Mammary epithelial cell (primary cell): Measurements from ENCODE around the gene SLC25A28.

ENCODE experiments used
- EZH2 ChIP-seq: IDR thresholded peaks from 2 replicates; pipeline ENCODE4 v1.6.1; 2012; ENCODE audit warnings: low read length, inconsistent platforms, borderline replicate concordance
- TF ChIP-seq, protein P1 (sequence below), 2 donors: IDR thresholded peaks in 1 of 2; conservative IDR thresholded peaks in 1 of 2; 2 replicates each; pipeline ENCODE4 v1.5.1; 2011 to 2012; ENCODE audit warnings: inconsistent platforms in 2 of 2, low read length in 2 of 2, mild to moderate bottlenecking in 2 of 2, control low read depth in 1 of 2, low read depth in 1 of 2; ENCODE audit not compliant: insufficient read depth in 1 of 2; ENCODE audit errors: extremely low read depth in 1 of 2

GRCh38 chr10:99620711-99621453, 643 bp upstream of the SLC25A28 start:
- TF ChIP-seq, protein P1, sequence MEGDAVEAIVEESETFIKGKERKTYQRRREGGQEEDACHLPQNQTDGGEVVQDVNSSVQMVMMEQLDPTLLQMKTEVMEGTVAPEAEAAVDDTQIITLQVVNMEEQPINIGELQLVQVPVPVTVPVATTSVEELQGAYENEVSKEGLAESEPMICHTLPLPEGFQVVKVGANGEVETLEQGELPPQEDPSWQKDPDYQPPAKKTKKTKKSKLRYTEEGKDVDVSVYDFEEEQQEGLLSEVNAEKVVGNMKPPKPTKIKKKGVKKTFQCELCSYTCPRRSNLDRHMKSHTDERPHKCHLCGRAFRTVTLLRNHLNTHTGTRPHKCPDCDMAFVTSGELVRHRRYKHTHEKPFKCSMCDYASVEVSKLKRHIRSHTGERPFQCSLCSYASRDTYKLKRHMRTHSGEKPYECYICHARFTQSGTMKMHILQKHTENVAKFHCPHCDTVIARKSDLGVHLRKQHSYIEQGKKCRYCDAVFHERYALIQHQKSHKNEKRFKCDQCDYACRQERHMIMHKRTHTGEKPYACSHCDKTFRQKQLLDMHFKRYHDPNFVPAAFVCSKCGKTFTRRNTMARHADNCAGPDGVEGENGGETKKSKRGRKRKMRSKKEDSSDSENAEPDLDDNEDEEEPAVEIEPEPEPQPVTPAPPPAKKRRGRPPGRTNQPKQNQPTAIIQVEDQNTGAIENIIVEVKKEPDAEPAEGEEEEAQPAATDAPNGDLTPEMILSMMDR (conservative IDR thresholded peaks at IDR 0.05 in 1 of 2, IDR thresholded peaks at IDR 0.05 in 1 of 2; ENCODE audit: extremely low read depth in 1 of 2, insufficient read depth in 1 of 2, low read depth in 1 of 2, low read length in 2 of 2): peak in 1 of 2 donors; percentile 11
- no peak for TF ChIP-seq EZH2
